ENCODE results near the gene CSRNP2. TPM values are rescaled to one million over a fixed set of nuclear protein-coding genes. Genes with fewer than 3 reads are reported as not detected.
A peak's percentile ranks its signal among the peaks of the same experiment; 100 is the strongest.
"Not testable (repeated sequence)": the region's sequence is repeated elsewhere in the genome, so short reads cannot be mapped to it uniquely, and the experiment has no call there.

CSRNP2 gene
- polyA plus RNA-seq, 1 donor from 2014 or later: 4.6 TPM

DNA sequence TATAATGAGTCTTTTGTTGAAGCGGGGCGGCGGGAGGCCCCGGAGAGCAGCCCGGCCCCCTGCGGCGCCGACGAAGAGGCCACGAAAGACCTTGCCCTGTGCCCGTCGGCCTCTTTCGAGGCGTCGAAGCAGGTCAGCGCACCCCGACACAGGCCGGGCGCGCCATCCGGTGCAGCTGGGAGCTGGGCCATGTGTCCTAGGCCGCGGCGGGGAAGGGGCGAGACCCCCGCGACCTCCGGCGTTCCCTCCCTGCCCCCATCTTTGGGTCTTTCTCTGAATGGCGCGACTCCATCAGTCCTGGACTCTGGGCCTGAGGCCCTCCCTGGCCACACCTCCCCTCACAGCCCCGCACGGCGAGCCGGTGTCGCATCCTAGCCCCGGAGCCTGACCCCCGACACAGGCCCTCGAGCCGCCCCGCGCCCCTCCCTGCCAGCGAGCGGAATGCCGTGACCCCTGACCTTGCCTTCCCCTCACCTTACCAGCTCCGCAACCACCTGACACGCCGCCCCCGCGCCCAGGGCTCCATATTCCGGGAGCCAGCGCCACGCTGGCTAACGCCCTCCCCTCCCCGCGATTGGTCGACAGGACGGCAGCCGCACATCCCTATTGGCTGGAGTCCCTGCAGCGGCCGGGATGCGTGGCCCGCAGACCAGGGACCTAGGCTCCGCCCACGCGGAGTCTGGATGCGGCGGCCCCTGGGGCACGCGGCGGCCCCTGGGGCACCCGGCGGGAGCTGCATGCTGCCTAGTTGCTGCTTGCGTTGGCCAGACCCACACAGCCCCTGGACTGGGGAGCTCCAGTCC, 57.4 kb downstream of the CSRNP2 start, which contains the start of gene SLC11A2:
Gene SLC11A2 (minus strand): TSS at position 549 of the 803 bp plus-strand sequence. CDS start 15,656 bp downstream, outside the sequence.
- peaks cover 3% of the 10 kb centered on the region for H3K27me3 Mint-ChIP-seq
- peaks cover 22 to 32% (median 24%) of the 10 kb centered on the region in 3 donors for H3K4me1 Mint-ChIP-seq
- H3K9me3 Mint-ChIP-seq: no peaks in the 10 kb centered on the region
- H3K27ac Mint-ChIP-seq: peak within 1 kb of the TSS; percentile 43 to 97 (median 91)
- peaks cover 2% of the 10 kb centered on the region for H3K36me3 Mint-ChIP-seq
- H3K4me3 Mint-ChIP-seq: peak within 1 kb of the TSS; percentile 86 to 100 (median 98)

DNA sequence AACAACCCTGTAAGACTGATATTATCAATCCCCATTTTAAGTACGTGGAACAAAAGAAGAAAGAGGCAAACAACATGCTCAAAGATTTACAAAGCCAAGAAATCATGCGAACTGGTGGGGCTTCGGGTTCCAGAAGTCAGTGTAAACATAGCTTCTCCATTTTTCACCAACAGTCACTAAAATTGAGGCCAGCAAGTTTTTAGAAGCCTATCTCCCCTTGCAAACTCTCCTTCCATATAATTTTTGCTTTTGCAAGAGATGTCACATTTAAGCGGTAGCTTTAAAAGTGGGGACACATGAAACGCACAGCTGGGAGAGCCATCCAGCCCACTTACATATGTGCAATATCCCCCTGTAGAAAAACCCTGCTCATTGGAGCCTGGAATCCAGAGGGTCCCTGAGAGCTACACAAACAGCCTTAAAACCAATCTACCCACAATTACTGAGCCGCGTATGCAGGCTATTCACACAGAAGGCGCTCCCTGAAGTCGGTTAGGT, 58.0 kb downstream of the CSRNP2 start:
- Mint-ChIP-seq H3K36me3 (peaks cover 2% of the 10 kb centered on the region), H3K9me3 (no peaks in the 10 kb centered on the region), H3K27ac (peak overlapping the region; percentile 43 to 85 (median 83)), H3K4me3 (peak overlapping the region; percentile 86 to 100 (median 98)), H3K27me3 (peaks cover 3% of the 10 kb centered on the region), H3K4me1 (peaks cover 22 to 32% (median 25%) of the 10 kb centered on the region in 3 donors)

DNA sequence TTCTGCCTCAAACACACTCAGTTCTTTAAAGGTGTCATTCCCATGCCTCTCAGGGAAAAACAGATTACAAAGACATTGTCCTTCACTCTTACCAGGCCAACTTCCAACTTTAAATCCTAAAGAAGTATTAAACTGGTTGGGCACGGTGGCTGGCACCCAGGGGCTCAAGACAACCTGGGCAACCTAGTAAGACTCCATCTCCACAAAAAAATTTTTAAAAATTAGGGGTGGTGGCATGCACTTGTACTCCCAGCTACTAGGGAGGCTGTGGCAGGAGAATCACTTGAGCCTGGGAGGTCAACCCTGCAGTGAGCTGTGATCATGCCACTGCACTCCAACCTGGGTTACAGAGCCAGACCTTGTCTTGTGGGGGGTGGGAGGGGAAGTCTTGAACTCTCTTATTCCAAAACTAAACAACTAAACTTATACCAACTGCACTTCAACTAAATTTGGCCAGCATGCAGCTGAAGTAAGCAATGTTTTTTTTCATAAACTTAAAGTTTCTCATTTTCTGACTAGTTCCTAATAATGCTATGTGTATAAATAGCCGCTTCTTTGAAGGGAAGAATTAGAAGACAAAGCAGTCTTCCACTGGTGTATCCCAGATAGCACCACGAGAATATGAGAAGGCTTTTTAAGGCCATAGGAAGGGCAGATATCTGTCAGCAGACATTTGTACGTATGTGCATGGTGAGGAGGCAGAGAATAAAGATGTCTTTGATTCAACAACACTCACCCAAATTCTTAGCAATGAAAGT, 59.6 kb downstream of the CSRNP2 start:
- Mint-ChIP-seq H3K9me3 (no peaks in the 10 kb centered on the region), H3K27me3 (peaks cover under 1% of the 10 kb centered on the region), H3K4me3 (peak overlapping the region; percentile 86 to 100 (median 98)), H3K36me3 (peaks cover 2% of the 10 kb centered on the region), H3K27ac (peak overlapping the region in 1 of 3 donors; percentile 83), H3K4me1 (peaks cover 25 to 34% (median 26%) of the 10 kb centered on the region in 3 donors)

DNA sequence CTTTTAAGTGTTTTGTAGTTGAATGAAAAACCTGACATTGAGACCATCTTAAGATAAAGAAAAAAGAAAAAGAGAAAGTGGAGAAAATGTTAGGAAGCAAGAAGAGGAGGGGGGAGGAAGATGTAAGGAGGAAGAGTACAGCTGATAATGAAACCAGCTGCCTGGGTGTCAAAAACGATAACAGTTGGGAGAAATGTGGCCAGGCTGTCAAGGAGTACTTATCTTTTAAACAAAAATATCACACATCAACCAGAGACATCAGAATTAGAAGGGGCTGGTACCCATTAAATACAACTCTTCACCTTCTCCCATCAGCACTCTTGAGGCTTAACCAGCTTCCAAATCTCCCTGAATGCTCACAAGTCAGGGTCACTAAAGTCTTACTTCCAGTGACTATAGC, 61.7 kb downstream of the CSRNP2 start:
- Mint-ChIP-seq H3K4me1 (peaks cover 21 to 30% (median 29%) of the 10 kb centered on the region in 3 donors), H3K4me3 (no peak overlapping the region)

DNA sequence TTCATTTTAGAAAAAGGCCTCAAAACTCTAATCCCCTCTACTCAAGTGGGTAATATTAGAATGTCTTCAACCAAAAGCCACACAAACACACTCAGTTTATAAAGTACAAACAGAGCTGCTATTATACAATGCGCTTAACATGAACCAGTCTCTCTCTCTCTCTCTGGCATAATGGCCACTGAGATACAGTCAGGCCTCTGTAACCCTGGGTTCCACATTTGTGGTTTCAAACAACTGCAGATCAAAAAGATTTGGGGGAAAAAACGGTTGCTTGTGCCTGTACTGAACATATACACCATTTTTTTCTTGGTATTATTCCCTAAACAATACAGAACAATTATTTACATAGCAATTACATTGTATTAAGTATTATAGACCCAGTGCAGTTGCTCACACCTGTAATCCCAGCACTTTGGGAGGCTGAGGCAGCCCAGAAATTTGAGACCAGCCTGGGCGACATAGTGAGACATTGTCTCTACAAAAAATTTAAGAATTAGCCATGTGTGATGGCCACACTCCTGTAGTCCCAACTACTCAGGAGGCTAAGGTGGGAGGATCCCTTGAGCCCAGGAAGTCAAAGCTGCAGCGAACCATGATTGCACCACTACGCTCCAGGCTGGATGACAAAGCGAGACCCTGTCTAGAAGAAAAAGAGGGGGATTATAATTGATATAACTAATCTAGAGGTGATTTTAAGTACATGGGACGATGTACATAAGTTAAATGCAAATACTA, 62.8 kb downstream of the CSRNP2 start:
- Mint-ChIP-seq H3K4me1 (peaks cover 19 to 29% (median 27%) of the 10 kb centered on the region in 3 donors), H3K27me3 (no peaks in the 10 kb centered on the region), H3K9me3 (no peaks in the 10 kb centered on the region), H3K27ac (peak overlapping the region in 1 of 3 donors; percentile 80), H3K4me3 (peak overlapping the region in 1 of 4 donors; percentile 62), H3K36me3 (peaks cover 2% of the 10 kb centered on the region)

More for the DNA sequence above, 61.7 kb downstream of the CSRNP2 start:
- H3K27ac Mint-ChIP-seq: peak overlapping the region in 1 of 3 donors; percentile 80
- no peaks in the 10 kb centered on the region for H3K27me3 Mint-ChIP-seq
- peaks cover 2% of the 10 kb centered on the region for H3K36me3 Mint-ChIP-seq
- no peaks in the 10 kb centered on the region for H3K9me3 Mint-ChIP-seq

DNA sequence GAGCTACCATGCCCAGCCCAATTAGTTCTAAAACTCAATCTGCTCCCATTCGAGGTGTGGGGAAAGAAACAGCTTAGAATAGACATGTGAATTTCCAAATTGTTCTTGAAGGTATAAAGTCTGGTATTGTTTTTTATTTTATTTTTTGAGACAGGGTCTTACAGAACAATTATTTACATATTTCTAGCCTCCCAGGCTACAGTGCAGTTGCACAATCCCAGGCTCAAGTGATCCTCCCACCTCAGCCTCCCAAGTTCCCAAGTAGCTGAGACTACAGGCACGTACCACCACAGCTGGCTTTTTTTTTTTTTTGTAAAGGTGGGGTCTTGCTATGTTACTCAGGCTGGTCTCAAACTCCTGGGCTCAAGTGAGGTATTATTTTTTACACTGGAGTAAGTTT, 63.5 kb downstream of the CSRNP2 start:
- no peak overlapping the region for H3K27ac Mint-ChIP-seq
- H3K4me3 Mint-ChIP-seq: no peak overlapping the region
- H3K9me3 Mint-ChIP-seq: no peaks in the 10 kb centered on the region
- peaks cover 2% of the 10 kb centered on the region for H3K36me3 Mint-ChIP-seq
- peaks cover 12 to 22% (median 20%) of the 10 kb centered on the region in 3 donors for H3K4me1 Mint-ChIP-seq
- no peaks in the 10 kb centered on the region for H3K27me3 Mint-ChIP-seq

DNA sequence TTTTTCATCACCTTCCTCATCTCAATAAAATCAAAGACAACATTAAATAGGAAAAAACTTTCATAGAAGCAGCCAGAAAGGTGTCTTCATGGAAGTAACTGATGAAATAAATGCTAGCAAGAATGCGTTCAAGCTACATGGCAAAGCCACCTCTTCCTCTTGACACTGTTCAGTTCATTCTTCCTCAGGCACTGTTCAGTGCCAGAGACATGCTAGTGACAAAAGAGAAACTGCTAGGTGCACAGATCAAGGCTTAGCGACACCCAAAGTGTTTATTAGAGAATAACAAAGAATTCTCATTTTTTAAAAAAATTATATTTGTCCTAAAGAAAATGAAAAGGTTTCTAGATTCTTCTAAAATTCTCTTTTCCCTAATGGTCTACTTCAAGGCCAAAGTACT, 64.4 kb downstream of the CSRNP2 start:
- Mint-ChIP-seq H3K9me3 (no peaks in the 10 kb centered on the region), H3K4me3 (no peak overlapping the region), H3K4me1 (peaks cover 4 to 12% (median 11%) of the 10 kb centered on the region in 3 donors), H3K27ac (no peak overlapping the region), H3K36me3 (peaks cover 2% of the 10 kb centered on the region), H3K27me3 (no peaks in the 10 kb centered on the region)

DNA sequence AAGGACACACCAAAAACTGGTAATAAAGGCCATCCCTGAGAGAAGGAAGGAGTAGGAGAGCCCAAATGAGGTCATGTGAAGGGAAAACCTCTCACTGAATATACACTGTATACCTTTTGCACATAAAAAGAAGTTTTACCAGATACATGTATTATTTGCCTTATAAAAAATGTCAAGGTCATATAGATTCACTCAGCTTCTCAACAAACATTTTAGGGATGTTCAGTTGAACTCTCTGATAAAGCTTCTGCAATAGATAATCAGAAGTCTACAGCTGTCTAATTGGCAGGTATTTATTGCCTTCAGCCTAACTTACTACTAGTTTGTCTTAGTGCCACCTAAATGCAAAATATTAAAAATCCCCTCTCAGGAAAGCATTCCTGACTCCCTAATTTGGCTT, 65.9 kb downstream of the CSRNP2 start:
- Mint-ChIP-seq H3K9me3 (no peaks in the 10 kb centered on the region), H3K36me3 (no peaks in the 10 kb centered on the region), H3K4me3 (no peak overlapping the region)

DNA sequence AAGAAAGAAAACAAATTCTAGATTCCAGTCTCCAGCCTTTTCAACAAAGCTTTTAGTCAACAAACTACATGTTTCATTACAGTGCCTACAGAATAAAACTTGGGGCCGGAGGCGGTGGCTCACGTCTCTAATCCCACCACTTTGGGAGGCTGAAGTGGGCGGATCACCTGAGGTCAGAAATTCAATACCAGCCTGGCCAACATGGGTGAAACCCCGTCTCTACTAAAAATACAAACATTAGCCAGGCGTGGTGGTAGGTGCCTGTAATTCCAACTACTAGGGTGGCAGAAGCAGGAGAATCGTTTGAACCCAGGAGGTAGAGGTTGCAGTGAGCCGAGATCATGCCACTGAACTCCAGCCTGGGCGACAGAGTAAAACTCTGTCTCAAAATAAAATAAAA, 68.9 kb downstream of the CSRNP2 start:
- H3K27me3 Mint-ChIP-seq, H3K36me3 Mint-ChIP-seq, H3K4me3 Mint-ChIP-seq, H3K9me3 Mint-ChIP-seq, H3K27ac Mint-ChIP-seq: not testable (repeated sequence)
- peaks cover 7 to 16% (median 11%) of the 10 kb centered on the region in 3 donors for H3K4me1 Mint-ChIP-seq

More for the DNA sequence above, 65.9 kb downstream of the CSRNP2 start:
- Mint-ChIP-seq H3K27ac (peak overlapping the region in 1 of 3 donors; percentile 32), H3K27me3 (no peaks in the 10 kb centered on the region), H3K4me1 (peaks cover 10 to 16% (median 15%) of the 10 kb centered on the region in 3 donors)

DNA sequence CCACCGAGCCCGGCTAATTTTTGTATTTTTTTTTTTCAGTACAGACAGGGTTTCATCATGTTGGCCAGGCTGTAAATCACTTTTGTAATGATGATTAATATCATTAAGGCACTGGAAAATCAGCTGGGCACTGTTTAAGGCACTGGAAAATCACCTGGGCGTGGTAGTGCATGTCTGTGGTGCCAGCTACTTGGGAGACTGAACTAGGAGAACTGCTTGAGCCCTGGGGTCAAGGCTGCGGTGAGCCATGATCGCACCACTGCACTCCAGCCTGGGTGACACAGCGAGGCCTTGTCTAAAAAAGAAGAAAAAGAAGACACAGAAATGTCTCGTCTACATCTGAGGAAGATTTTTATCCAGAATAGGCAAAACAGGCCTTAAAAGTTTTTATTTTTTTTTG, 70.0 kb downstream of the CSRNP2 start:
- H3K9me3 Mint-ChIP-seq: no peaks in the 10 kb centered on the region
- H3K27ac Mint-ChIP-seq: no peak overlapping the region
- H3K4me3 Mint-ChIP-seq: no peak overlapping the region
- no peaks in the 10 kb centered on the region for H3K27me3 Mint-ChIP-seq
- peaks cover 7 to 18% (median 12%) of the 10 kb centered on the region in 3 donors for H3K4me1 Mint-ChIP-seq
- H3K36me3 Mint-ChIP-seq: no peaks in the 10 kb centered on the region

DNA sequence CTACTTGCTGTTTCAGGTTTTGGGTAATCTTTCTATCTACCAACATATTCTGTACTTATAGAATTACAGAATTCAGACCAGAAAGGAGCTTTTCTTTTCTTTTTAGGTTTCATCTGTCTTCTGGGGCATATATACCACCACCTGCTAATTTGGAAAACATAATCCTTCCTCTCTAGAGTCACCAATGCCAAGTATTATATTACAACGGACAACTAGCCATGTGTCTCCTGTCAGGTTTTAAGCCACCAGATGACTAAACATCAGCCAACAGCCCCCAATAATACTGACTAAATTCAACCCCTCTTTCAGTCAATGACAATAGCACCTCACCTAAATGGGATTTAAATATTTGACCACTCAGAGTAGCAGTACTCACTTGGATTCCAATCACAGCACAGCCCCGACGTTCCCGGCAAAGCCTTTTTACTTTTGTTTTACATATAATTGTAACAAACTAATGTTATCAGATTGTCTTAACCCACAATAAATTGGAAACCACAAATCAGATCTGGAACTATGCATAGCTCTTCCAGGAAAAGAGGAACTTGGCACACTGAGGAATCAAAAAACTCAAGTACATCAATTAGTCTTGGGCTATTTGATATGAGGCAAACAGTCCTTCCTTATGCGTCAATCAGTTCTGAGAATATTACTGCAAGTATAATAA, 70.7 kb downstream of the CSRNP2 start:
- Mint-ChIP-seq H3K27me3 (no peaks in the 10 kb centered on the region), H3K4me3 (no peak overlapping the region), H3K4me1 (peaks cover 7 to 16% (median 12%) of the 10 kb centered on the region in 3 donors), H3K27ac (no peak overlapping the region), H3K9me3 (no peaks in the 10 kb centered on the region), H3K36me3 (no peaks in the 10 kb centered on the region)

DNA sequence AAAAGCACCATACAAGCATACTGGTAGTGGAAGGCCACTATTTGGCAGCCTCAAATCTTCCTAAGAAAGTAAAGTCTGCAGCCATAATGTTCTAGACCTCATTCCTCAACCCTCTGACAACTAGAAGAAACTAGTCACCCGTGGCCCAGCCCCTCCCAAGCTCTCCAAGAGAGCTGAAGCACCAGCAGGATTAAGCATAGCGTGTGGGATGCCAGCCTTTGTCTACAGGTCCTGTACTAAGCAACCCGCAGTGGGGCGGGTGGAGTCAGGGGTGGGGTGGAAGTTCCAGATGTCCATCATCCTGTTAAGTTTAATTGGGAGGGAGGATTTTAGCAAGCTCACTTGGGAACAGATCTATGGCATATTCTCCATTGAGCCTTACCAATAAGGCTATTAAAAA, 71.4 kb downstream of the CSRNP2 start:
- no peaks in the 10 kb centered on the region for H3K36me3 Mint-ChIP-seq
- H3K9me3 Mint-ChIP-seq: no peaks in the 10 kb centered on the region
- peaks cover 7 to 10% (median 9%) of the 10 kb centered on the region in 3 donors for H3K4me1 Mint-ChIP-seq
- no peak overlapping the region for H3K27ac Mint-ChIP-seq
- H3K4me3 Mint-ChIP-seq: no peak overlapping the region
- no peaks in the 10 kb centered on the region for H3K27me3 Mint-ChIP-seq
